AG08396 (cell line): ENCODE results near the gene PREP.

Experiments
- DNase-seq: peaks from one replicate; pipeline ENCODE4 v3.0.0; 2012; ENCODE audit warnings: low spot score, mixed read lengths

The PREP gene

DNA sequence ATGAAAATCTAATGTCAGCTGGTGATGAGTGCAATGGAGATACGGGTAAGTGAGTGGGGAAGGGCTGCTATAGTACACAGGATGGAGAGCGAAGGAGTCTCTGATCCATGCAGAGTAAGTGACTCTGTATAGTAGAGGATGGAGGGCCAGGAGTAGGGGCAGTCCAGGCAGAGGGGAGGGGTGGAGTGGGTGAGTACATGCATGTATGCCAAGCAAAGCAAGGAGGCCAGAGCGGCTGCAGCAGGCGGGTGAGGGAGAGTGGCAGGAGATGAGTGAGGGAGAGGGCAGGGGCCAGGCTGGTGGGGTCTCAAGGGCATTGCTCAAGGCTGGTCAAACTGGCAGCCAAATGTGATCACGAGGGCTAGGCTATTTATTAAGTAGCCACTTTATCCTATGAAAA is 94.0 kb downstream of the PREP start:
- DNase-seq: no peak

- no peak for DNase-seq
Observed at GRCh38 chr6:105305521-105305920, 97.4 kb downstream of the PREP start.

DNA sequence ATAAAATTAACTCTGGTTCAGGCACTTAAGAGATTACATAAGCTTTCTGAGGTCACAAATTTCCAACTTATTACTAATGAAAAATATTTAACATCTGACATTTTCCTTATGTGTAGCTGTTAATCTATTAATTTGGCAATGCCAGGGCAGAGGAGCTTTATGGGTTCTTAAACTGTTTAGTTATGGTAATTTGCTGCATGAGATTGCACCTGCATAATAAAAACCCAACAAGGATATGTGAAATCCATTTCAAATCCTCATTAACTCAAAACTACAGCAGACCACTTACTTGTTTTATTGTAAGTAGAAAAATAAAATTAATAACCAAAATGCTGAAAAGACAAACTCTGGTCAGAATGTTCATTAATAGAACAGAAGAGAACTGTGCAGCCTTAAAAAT is 98.1 kb downstream of the PREP start:
- DNase-seq: no peak

DNA sequence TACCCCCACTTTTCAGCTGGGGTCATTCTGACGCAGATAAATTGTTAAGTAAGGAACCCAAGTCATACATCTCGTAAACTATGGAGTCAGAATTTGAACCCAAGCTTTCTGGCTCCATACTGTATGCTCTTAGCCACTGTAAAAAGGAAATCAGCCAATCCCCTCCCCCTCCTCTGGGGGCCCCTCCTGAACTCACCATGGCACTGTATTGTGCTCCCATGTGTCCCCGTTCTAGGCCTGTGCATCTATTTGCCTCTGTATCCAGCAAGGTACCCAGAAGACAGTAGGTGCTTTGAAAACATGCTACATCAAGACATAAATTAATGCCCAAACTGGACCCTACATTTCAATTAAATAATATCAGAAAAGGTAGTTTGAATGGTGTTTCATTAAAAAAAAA is 98.5 kb downstream of the PREP start:
- DNase-seq: no peak

DNA sequence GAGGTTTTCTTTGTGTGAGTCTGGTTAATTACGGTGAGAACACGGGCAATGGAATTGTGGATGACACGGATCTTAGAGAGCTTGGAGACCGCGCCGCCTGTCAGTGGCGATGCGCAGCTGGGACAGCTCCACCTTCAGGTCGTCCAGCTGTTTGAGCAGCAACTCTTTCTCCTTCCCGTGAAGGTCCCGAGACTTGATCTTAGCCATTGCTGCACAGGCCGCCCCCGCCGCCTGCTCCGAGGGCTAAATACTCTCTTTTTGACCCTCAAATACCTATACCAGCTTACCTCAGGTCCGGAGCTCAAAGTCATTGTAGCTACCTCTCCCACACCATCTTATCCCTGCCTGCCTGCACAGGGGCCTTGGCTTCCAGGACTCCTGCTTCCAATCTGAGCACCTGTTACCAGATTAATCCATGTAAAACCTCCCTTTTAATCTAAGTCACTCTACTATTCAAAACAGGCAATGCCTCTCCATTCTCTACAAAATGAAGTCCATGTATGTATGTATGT is 100.2 kb downstream of the PREP start:
- DNase-seq: no peak

DNA sequence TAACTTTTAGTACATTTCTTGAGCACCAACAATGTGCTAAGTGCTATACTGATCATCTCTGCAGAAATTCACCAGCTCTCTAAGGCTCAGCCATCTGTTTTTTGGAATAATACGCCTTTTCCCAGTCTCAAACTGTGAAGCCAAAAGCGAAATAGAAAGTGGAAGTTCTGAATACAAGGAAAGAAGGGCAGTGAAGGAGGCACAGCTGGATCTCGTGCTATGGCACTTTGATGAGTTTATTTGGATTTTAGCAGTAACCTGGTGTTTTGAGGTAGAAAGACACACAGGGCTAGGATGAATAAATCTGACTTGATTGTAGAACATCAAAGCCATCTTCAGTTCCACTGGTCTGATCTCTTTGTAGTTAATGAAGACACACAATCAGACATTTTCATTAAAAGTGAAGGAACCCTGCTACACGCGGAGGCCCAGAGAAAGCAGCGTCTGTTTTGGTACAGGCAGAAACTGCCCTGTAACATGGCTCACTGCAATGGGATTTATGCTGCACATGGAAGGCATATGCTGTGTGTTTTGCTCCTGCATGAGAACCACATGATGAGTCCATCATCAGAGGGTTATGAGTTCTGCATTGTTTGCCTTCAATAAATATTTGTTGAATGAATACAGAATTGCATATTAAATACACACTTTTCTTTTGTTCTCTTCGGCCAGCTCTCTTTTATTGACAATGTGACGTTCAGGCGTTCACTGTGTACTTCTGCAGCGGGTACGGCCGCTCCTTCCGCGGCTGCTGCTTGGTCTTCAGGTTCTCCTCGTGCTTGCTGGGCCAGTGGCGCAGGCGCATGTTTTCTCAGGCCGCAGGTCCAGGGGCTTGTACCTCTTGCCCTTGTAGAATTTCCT is 100.9 kb downstream of the PREP start:
- no peak for DNase-seq

GRCh38 chr6:105301072-105301503 is 101.8 kb downstream of the PREP start:
- peak; percentile 7 for DNase-seq

DNA sequence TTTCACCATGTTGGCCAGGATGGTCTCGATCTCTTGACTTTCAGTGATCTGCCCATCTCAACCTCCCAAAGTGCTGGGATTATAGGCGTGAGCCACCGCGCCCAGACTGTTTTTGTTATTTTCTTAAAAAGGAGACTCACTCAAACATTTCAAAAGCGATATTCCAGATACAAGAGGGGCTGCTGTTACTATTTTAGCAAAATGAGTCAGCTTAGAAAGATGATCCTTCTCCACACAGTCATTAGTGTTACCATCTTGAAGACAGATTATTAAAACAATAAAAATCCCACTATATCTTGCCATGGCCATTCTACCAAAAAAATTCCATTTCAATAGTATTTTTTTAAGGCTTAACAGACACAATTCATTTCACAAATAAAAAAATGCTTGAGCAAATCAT is 102.8 kb downstream of the PREP start:
- DNase-seq: no peak

DNA sequence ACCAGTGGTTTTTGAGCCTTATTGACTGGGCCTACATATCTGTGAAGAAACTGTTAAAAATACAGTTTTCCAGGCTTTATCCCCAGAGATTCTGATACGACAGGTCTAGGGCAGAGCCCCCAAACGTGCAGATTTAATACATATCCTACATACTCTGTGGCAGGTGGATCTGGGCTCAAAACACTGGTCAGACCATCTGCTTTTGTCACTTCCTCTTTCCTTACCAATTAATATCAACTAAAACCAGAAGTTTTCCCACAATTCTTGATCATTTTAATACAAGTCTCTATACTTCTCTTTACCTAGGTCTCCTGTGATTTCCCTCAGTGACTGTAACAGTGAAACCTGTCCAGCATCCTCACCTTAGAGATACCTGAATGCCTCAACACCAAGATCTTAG is 108.8 kb downstream of the PREP start:
- DNase-seq: no peak

DNA sequence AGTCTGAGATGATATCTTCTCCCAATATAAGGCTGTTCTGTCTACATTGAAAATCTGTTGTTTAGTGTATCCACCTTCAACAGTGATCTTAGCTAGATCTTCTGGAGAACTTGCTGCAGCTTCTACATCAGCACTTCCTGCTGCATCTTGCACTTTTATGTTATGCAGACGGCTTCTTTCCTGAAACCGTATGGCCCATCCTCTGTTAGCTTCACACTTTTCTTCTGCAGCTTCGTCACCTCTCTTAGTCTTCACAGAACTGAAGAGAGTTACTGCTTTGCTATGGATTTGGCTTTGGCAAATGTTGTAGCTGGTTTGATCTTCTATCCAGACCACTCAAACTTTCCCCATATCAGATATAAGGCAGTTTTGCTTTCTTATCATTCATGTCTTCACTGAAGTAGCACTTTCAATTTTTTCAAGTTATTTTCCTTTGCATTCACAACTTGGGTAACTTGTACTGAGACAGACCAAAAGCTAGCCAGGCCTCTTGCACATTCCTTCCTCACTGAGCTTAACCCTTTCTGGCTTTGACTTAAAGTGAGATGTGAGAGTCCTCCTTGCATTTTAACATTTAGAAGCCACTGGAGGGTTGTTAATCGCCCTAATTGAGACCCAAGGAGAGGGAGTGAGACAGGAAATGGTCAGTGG is 110.1 kb downstream of the PREP start:
- no peak for DNase-seq

DNA sequence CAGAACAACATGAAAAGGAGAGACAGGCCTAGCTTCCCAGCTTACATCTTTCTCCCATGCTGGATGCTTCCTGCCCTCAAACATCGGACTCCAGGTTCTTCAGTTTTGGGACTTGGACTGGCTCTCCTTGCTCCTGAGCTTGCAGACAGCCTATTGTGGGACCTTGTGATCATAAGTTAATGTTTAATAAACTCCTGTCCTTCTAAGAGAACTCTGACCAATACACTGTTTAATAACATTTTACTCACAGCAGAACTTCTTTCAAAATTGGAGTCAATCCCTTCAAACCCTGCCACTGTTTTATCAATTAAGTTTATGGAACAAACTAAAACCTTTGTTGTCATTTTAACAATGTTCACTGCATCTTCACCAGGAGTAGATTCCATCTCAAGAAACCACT is 111.4 kb downstream of the PREP start:
- no peak for DNase-seq

- DNase-seq: no peak
Observed at GRCh38 chr6:105282631-105283585, 120.0 kb downstream of the PREP start.

- DNase-seq: no peak
Observed at GRCh38 chr6:105280033-105280432, 122.8 kb downstream of the PREP start.

GRCh38 chr6:105279463-105279862 is 123.4 kb downstream of the PREP start:
- DNase-seq: no peak

- no peak for DNase-seq
Observed at GRCh38 chr6:105278813-105279212, 124.1 kb downstream of the PREP start.

- DNase-seq: no peak
Observed at GRCh38 chr6:105278035-105278434, 124.8 kb downstream of the PREP start.

DNA sequence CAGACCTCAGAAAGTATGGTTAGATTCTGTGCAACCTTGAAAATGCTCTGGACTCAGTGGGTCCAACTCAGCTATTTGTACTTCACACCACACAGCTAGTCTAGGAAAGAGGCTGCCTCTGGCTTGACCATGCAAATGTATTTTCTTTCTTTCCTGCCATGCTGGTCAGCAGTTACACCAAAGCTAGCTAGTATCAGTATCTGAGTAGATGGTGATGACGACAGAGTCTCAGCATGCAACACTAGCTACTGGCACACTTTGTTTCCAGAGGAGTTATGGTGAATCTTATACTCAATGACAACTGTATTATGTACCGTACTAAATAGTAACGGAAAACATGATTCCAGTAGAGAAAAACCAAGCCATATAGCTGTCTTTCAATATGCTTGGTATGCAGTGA is 126.5 kb downstream of the PREP start:
- DNase-seq: no peak

GRCh38 chr6:105275542-105275941 is 127.3 kb downstream of the PREP start:
- no peak for DNase-seq

DNA sequence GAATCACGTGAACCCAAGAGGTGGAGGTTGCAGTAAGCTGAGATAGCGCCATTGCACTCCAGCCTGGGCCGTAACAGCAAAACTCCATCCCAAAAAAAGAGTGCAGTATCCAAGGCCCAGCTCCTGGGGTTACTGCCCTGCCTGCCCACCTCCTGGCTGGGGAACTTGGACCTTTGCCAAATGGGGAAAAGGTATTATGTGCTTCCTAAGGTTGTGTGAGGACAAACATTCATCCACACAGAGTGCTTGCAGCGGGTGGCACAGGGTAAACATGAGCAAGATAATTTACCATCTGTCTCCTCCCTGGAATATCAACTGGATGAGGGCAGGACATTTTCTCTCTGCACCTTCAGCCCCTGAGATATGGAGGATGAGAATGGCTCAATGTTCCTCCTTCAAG is 128.2 kb downstream of the PREP start:
- DNase-seq: no peak

- DNase-seq: no peak
Observed at GRCh38 chr6:105273589-105273988, 129.3 kb downstream of the PREP start.

DNA sequence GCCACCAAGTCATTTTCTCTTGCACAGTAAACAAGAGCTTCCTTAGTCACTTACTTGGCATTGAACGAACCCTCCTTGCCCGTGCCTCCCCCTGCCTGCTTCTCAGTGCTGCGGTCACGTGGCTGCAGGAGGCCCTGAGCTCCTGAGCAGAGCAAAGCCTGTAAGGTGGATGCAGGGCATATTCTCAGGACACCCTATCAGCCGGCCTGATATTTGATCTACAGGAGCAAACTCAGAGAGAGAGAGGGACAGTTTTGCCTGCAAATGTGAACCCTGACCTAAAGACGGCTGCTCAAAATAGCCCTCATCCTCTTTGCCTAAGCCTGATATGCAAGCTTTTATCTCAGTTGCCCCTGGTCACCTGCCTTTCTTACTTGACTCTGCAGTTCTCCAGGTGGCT is 130.1 kb downstream of the PREP start:
- DNase-seq: peak; percentile 36

DNA sequence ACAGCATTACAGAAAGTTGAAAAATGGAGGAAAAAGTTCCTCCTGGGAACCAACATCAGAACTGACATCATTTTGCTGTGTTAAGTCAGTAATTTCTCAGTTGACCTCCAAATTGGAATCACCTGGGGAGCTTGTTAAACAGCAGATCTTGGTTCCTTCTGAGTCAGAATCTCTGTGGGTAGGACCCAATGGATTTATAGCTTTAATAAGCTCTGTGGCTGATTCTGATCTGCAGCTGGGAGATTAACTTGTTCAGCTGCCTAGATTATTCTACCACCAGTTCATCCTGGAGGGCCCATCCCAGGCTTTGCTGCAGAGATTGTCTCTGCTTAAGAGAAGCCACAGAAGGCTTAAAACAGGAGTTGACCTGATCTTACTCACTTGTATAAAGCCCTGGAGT is 132.4 kb downstream of the PREP start:
- DNase-seq: no peak
